ENCODE results near the gene LIN9.
"Not testable (repeated sequence)": the region's sequence is repeated elsewhere in the genome, so short reads cannot be mapped to it uniquely, and the experiment has no call there.

LIN9 gene

DNA sequence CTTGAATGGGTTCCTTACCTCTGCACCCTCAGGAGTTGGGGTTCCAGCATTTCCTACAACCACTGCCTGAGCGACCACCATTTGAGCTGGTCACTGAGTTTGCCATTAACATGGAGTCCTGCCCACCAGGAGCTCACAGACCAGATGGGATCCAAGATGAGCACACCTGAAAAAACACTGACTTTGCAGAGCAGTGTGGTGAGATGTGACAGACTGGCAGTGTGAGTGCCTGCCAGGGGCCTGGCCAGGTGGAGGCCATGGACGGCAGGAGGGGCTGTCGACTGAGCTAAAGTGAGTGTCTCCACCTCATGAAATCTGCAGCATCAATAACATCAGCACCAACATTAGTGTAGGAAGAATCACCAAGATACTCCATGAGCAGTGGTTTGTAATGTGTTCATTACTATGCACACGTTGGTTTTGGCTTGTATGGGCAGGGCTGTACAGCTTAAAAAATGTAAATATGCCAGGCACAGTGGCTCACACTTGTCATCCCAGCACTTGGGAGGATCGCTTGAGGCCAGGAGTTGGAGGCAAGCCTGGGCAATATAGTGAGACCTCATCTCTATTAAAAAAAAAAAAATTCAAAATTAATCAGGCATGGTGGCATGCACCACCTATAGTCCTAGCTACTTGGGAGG, 97.7 kb downstream of the LIN9 start:
- no peak for DNase-seq (ENCODE audit: low read depth)

DNA sequence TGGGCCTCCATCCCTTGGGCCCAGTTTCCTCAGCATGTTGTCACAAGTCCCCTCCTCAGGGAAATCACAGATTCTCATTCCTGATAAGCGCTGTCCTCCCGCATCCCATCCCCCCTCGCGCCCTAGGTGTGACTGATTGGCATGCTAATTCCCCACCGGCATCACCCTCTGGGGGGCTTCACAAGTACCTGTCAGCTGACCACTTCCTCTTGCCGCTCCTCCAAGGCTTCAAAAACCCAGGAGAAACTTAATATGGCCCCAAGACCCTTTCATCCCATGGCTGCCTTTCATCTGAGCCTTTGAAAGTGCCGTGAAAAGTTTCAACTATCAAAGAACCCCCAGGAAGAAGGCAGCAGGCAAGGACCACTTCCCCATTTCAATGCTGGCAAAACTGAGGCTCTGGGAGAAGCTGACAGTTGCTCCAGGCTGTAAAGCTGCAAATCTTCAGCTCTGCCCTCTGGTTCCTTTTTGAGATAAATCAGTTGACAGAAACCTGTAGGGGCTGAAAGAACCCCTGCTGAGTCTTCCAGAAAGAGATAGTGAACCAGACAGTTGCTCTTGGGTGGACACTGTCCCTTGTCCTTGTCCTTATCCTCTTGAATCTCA, 98.3 kb downstream of the LIN9 start:
- no peak for DNase-seq (ENCODE audit: low read depth)

DNA sequence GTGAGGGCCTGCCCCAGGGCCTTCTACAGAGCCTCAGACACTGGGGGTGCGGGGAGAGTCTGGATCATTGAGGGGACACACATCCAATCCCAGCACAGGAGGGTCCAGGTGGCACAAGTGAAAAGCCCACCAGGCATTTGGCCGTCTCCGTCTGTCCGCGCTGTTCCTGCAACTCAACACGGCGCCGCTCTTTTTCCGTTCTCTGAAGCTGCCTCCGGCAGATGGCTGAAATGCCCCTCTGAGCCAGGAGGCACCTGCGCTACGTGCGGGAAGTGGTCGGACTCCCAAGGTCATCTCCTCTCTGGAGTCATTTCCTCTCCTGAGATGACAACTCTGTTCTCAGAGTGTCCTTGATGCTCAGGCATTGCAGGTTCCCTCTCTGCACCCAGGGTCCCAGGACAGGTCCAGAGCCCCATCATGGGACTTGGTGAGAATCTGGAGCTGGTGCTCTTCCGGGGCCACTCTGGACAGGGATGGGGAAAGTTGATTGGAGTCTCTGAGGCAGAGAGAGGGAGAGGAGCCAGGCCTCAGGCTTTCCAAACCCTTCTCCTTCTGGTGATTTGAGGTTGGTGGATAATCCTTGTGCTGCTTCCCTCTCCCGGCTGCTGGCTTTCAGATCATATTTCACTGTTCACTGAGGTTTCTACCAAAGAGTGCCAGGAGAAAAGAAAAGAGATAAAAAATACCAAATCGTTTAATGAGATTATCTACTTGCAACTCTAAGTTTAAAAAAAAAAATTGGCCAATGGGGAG, 99.5 kb downstream of the LIN9 start:
- no peak for DNase-seq (ENCODE audit: low read depth)

DNA sequence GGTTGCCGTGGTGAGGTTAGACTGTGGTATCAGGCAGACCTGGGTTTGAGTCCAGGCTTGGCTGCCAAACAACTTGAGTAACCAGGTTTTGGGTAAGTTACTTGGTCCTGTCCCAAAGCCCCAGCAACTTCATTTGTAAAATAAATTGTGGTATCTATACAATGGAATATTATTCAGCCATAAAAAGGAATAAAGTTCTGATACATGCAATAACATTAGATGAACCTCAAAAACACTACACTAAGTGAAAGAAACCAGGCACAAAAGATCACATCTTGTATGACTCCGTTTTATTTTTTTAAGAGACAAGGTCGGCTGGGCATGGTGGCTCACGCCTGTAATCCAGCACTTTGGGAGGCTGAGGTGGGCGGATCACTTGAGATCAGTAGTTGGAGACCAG, 101.9 kb downstream of the LIN9 start:
- no peak for DNase-seq (ENCODE audit: low read depth)

DNA sequence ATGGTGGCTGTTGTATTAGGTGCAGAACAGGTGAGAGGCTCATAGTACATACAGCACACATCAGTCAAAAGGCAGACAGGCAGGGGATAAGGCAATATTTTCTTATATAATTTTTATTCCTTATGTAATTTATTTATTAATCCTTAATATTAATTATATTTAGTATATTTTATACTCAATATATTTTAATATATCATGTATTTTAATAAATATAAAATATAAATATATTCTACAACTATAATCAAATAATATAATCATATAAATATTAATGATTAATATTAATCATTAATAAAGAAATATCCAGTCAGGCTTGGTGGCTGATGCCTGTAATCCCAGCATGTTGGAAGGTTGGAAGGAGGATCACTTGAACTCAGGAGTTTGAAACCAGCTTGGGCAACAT, 104.8 kb downstream of the LIN9 start:
- no peak for DNase-seq (ENCODE audit: low read depth)

DNA sequence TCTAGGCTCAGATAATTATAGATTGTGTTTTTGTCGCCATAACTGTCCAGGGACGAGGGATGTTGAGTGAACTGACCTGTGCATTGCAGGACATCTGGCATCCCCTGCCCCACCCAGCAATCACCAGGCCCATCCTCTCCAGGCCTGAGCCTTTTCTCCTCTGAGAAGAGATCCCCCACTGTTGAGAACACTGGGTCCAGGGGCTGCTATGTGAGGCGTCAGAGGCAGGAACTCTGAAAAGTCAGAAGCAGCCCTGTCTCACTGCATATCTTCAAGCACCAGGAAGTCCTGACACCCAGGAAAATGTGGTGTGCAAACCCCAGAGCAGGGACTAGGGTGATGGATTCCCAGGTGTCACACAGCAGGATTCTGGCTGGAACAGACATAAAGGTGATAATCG, 105.3 kb downstream of the LIN9 start:
- no peak for DNase-seq (ENCODE audit: low read depth)

DNA sequence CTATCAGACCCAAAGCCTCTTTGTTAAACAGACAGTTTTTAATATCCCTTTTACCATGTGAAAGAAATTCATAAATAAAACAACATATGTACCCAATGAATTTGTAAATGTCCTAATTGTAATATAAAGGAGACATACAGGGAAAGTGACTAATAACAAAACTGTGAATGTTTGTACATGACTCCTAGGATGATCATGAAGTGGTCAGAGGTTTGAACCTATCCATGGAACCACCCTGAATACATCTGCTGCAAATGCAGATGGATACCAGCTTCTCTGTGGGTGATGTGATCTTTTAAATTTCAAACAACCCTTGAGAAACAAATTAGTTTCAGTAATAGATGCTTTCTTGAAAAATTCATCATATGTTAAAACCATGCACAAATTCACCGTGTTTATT, 105.7 kb downstream of the LIN9 start:
- DNase-seq (ENCODE audit: low read depth) = no peak

DNA sequence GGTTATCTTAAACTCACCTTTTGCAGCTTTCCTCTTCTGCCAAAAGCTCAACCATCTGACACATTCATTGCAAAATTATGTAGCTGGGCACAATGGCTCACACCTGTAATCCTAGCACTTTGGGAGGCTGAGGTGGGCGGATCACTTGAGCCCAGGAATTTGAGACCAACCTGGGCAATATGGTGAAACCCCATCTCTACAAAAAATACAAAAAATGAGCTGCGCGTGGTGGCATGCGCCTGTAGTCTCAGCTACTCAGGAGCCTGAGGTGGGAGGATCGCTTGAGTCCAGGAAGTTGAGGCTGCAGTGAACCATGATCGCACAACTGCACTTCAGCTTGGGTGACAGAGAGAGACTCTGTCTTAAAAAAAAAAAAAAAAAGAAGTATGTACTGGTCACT, 106.3 kb downstream of the LIN9 start:
- DNase-seq (ENCODE audit: low read depth) = not testable (repeated sequence)

DNA sequence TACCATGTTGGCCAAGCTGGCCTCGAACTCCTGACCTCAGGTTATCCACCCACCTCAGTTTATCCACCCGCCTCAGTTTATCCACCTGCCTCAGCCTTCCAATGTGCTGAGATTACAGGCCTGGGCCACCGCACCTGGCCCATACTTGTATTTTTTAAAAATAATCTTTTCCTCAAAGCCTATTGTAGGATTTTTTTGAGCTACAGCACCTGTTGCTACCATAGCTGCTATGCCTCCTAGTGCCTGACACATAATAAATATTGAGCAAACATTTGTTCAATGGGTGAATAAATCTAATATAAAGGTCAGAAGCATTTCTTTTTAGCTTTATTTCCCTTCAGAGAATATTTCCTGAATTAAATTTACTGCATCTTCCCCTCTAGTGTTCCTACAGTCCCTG, 106.7 kb downstream of the LIN9 start:
- no peak for DNase-seq (ENCODE audit: low read depth)

DNA sequence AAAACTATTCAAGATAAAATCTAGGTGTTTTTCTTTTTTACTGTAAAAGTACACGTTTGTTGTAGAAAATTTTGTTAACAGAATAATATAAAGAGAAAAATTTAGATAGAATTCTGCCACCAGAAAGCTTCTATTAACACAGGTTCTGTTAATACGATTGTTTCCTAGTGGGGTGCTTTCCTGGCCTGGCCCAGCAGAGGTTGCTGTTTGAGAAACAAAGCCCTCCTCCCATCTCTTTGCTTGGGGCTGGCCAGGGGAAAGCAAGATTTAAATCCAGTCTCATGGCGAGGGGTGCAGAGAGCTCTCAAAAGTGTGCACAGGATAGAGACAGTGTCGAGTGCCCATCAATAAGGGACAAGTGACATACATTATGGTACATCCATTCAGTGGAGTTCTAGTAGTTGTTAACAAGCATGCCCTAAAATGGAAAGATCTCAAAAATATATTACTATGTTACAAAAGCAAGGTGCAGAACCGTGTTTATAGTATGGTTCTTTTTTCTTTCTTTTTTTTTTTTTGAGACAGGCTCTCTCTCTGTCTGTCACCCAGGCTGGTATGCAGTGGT, 107.9 kb downstream of the LIN9 start:
- no peak for DNase-seq (ENCODE audit: low read depth)

DNA sequence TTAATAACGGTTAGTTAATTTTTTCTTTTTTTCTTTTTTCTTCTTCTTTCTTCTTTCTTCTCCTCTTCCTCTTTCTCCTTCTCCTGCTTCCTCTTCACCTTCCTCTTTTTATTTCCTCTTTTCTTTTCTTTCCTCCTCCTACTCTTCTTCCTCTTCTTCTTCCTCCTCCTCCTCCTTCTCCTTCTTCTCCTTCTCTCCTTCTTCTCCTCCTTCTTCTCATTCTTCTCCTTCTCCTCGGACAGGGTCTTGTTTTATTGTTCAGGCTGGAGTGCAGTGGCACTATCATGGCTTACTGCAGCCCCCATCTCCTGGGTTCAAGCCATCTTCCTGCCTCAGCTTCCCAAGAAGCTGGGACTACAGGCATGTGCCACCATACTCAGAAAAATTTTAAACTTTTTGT, 109.0 kb downstream of the LIN9 start:
- DNase-seq (ENCODE audit: low read depth) = no peak

DNA sequence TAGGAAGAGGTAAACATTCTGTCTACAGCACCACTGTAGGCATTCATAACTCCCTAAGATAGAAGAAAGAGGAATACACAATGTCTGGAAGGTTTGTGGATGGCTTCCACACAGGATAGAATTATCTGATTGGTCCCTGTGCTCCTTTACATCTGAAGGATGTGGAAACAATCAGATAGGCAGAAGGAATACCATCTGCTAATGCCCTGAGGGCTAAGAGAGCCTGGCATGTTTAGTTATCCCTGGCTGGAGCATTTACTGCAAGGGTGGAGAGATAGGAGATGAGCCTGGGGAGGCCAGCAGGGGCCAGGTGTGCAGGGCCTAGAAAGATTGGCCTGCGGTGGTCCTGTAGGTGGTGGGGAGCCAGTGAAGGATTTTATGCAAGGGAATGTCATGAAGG, 113.8 kb downstream of the LIN9 start:
- DNase-seq (ENCODE audit: low read depth) = no peak

DNA sequence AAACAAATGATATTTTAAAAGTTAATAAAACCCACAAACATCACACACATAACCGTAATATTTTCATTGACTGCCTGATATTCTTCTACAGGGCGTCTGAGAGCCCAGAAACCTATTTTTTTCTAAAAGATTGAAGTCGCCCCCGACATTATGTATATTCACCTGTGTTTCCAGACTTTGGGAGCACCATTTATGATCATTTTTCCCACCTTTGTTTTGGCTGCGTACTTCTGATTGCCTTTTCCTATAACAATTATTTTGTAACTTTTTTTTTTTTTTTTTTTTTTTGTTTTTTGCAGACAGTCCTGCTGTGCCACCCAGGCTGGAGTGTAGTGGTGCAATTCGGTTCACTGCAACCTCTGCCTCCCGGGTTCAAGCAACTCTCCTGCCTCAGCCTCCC, 121.6 kb downstream of the LIN9 start:
- DNase-seq (ENCODE audit: low read depth) = no peak

DNA sequence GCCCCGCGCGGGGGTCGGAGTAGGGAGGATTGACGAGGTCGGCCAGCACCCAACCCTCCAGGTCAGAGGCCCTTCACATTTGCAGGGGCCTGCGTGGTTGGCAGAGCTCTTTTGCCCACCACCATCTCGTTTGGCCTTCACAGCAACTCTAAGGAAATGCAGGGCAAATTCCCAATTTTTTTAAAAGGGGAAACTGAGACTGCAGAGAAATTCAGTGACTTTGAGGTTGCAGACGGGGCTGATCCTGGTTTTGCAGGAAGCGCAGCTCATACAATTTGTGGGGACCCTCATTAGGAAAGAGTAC, 122.0 kb downstream of the LIN9 start:
- DNase-seq (ENCODE audit: low read depth) = no peak

DNA sequence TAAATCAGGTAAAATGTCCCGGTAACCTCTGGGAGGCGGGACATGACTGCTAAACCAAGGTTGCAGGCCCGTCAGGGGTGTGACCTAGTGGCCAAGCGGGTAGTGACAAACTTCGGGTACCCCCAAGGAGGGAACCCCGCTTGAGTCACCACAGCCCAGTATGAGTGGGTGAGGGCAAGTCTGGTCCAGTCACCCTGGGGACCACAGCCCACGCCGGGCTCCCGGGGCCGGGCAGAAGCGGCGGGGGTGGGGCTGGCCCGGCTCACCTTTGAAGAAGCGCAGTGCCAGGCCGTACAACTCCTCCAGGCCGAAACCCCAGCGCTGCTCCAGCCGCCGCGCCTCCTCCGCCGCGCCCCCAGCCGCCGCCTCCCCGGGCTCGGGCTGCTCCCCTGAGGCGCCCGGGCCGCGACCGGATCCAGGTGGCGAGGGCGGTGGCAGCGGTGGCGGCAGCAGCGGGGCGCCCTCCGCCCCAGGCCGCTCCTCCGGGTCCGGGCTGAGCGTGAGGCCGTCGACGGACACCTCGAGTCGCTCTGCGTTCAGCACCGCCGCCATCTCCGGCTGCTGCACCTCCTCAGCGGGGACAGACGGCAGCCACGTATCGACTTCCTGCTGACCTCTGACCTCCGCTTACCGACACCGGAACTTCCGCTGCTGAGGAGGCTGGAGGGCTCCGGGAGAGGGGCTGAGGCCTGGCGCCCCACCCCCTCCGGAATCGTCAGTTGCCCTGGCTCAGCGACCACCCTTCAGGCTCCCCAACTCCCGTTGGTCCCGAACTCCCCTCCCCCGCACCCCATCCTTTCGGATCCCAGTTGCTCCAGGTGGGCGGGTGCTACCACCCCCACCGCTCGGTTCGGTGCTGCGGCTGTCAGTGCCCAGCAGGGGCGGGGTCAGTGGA, 122.6 kb downstream of the LIN9 start, which contains the start of gene ACBD3:
TSS of gene ACBD3 (minus strand) at position 618 of the 895 bp plus-strand sequence. CDS start at position 552, 66 bp downstream.
- peak; percentile 70 for DNase-seq (ENCODE audit: low read depth)

DNA sequence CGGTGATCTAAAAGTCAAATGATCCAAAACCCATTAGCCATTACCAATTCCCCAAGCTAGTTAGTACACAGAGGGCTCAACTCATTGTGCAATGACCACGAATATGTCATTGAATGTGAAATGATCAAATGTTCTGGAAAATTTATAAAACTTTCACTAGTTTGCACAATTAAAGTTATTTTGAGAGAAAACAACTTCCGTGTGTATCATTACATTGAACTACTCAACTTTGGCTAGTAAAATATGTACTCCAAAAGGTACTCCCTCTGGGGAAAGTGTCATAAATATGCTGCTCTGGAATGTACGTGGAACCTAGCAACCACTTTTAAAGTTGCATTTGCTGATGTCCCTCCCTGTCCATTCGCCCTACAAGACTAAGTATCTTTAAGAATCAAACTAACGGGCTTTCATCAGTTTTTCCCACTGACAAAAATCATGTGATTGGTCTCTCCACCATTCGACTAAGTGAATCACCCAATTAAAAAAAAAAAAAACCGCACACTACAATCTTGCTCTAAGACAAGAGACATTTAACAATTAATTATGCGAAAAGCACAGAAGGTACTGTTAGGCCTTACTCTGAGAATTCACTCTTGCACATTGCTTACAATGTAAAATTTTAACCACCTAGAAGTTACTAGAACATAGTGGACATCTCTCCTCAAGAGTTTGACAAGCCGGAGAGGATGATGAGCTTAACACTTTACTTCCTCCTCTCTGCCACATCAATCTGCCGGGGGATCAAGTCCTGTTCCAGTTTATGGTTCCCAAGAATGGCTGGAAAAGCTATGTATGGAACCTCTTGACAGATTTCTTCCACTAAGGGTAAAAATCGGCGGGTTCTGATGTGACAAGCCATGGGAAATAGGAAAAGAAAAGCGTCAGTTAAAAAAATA, 123.6 kb downstream of the LIN9 start:
- DNase-seq (ENCODE audit: low read depth) = no peak

DNA sequence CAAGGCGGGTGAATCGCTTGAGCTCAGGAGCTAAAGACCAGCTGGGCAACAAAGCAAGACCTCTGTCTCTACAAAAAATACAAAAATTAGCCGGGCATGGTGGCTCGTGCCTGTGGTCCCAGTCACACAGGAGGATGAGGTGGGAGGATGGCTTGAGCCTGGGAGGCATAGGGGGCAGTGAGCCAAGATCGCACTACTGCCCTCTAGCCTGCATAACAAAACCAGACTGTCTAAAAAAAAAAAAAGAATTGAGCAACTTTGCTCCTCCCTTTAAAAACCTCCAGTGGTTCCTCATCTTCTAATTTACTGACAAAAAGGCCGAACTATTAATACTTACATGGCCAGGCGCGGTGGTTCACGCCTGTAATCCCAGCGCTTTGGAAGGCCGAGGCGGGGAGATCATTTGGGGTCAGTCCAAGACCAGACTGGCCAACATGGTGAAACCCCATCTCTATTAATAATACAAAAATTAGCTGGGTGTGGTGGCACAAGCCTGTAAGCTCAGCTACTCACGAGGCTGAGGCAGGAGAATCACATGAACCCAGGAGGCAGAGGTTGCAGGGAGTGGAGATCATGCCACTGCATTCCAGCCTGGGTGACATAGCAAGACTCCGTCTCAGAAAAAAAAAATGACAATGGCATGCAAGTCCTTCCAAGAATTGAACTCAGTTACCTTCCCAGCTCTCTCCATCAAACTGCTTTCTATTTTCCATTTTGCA, 126.8 kb downstream of the LIN9 start:
- no peak for DNase-seq (ENCODE audit: low read depth)

All from GM04504 (cell line).